NCI-H1436 treated with DMSO at 0.1 percent for 48 hours (cell line): Measurements from ENCODE around the gene ADAT3.
"Not testable (repeated sequence)": the region's sequence is repeated elsewhere in the genome, so short reads cannot be mapped to it uniquely, and the experiment has no call there.

Source experiments
- DNase-seq: peaks from one replicate; lab custom pipeline; 2025; lab: John Stamatoyannopoulos, UW

Gene ADAT3

GRCh38 chr19:1882786-1883692 is 22.2 kb upstream of the ADAT3 start:
- DNase-seq, result no peak

GRCh38 chr19:1883784-1884183 is 21.4 kb upstream of the ADAT3 start:
- DNase-seq, result no peak

GRCh38 chr19:1884291-1884718 is 20.9 kb upstream of the ADAT3 start:
- no peak for DNase-seq

GRCh38 chr19:1884719-1885334 is 20.4 kb upstream of the ADAT3 start:
- no peak for DNase-seq

- not testable (repeated sequence) for DNase-seq
Observed at GRCh38 chr19:1885398-1886119, 19.6 kb upstream of the ADAT3 start, which contains the start of gene ABHD17A. Gene ABHD17A (minus strand): TSS chr19:1885496. CDS start chr19:1881566, 3,930 bp downstream.

GRCh38 chr19:1886360-1886759 is 18.8 kb upstream of the ADAT3 start:
- DNase-seq, result not testable (repeated sequence)

- DNase-seq, result no peak
Observed at GRCh38 chr19:1888385-1888784, 16.8 kb upstream of the ADAT3 start.

GRCh38 chr19:1889907-1890306 is 15.3 kb upstream of the ADAT3 start:
- DNase-seq, result no peak

- no peak for DNase-seq
Observed at GRCh38 chr19:1893791-1894190, 11.4 kb upstream of the ADAT3 start.

- no peak for DNase-seq
Observed at GRCh38 chr19:1896508-1896907, 8.7 kb upstream of the ADAT3 start.

- no peak for DNase-seq
Observed at GRCh38 chr19:1901940-1902404, 3.2 kb upstream of the ADAT3 start.

- DNase-seq, result no peak
Observed at GRCh38 chr19:1902923-1903322, 2.3 kb upstream of the ADAT3 start.

- no peak for DNase-seq
Observed at GRCh38 chr19:1904860-1905109, 414 bp upstream of the ADAT3 start.

- DNase-seq, result no peak
Observed at GRCh38 chr19:1905863-1906375, 720 bp downstream of the ADAT3 start.

- DNase-seq, result no peak
Observed at GRCh38 chr19:1906985-1907562, 1.9 kb downstream of the ADAT3 start.

- no peak for DNase-seq
Observed at GRCh38 chr19:1907563-1908363, 2.6 kb downstream of the ADAT3 start.

GRCh38 chr19:1908364-1908678 is 3.1 kb downstream of the ADAT3 start:
- no peak for DNase-seq

- DNase-seq, result no peak
Observed at GRCh38 chr19:1909761-1910080, 4.5 kb downstream of the ADAT3 start.

- DNase-seq, result no peak
Observed at GRCh38 chr19:1910177-1910576, 5.0 kb downstream of the ADAT3 start.

- no peak for DNase-seq
Observed at GRCh38 chr19:1911098-1911497, 5.9 kb downstream of the ADAT3 start.

- DNase-seq, result no peak
Observed at GRCh38 chr19:1911995-1912394, 6.8 kb downstream of the ADAT3 start.
